Testis (tissue), 3 donors: ENCODE measurements around the gene MAD2L2. TPM values are rescaled to one million over a fixed set of nuclear protein-coding genes. Genes with fewer than 3 reads are reported as not detected.

Experiments
- DNase-seq: peaks from one replicate; pipeline ENCODE4 v3.0.0-alpha.2; 2019
- H3K27ac ChIP-seq, 2 donors: fragments of 200-600 bp; sonication (generic); one replicate each; pipeline ENCODE4 v1.5.1; 2019
- H3K27me3 ChIP-seq: fragments of 200-600 bp; sonication (generic); one replicate; pipeline ENCODE4 v1.5.1; 2019
- H3K36me3 ChIP-seq: fragments of 200-600 bp; sonication (generic); one replicate; pipeline ENCODE4 v1.5.1; 2017; ENCODE audit warnings: low read depth; ENCODE audit errors: missing control alignments
- H3K4me1 ChIP-seq: fragments of 200-600 bp; sonication (generic); one replicate; pipeline ENCODE4 v1.5.1; 2019
- H3K4me3 ChIP-seq, 2 donors: fragments of 200-600 bp; sonication (generic); one replicate each; pipeline ENCODE4 v1.5.1; 2017 to 2019
- H3K9me3 ChIP-seq: fragments of 200-600 bp; sonication (generic); one replicate; pipeline ENCODE4 v1.5.1; 2017
- CTCF ChIP-seq, 3 experiments: fragments of 450-650 bp in 2 of 3; fragments of 200-600 bp in 1 of 3; sonication (generic) in 1 of 3; IDR thresholded peaks; one replicate each; pipeline ENCODE4 v1.5.1; 2016 to 2019; ENCODE audit warnings: antibody characterized with exemption in 3 of 3, mild to moderate bottlenecking in 2 of 3, moderate library complexity in 1 of 3
- POLR2A ChIP-seq: fragments of 450-650 bp; IDR thresholded peaks from one replicate; pipeline ENCODE4 v1.6.1; 2017; ENCODE audit warnings: antibody characterized with exemption, mild to moderate bottlenecking, moderate library complexity
- WGBS, 2 donors: methylation state at CpG; one replicate each; pipeline ENCODE4 v1.1.5; 2018; 5-methylcytosine and 5-hydroxymethylcytosine counted together
- intact Hi-C: fragments of 100-400 bp; cut with DNase I; formaldehyde crosslinking; loops from one replicate; pipeline ENCODE4 v1.15.1; 2023; ENCODE audit warnings: low total_unique reads
- polyA plus RNA-seq: library from polyadenylated mRNA; stranded (reverse); fragments of 350-450 nt; fragmentation: Illumina TruSeq; extraction: RNeasy Lipid Tissue Mini Kit (QIAGEN cat#74804); gene quantifications from one replicate; pipeline ENCODE4 v1.2.3, GENCODE V29; 2014; ENCODE audit warnings: low read depth, low replicate concordance; ENCODE audit not compliant: insufficient read depth
- total RNA-seq, 2 donors: library from RNA; depleted of rRNA; stranded (reverse); fragments of >200 nt; gene quantifications; one replicate each; pipeline ENCODE4 v1.2.3, GENCODE V29; 2016

MAD2L2 gene
- total and polyA plus RNA-seq, 3 donors from 2014 or later = 77.0 to 116 (median 115) TPM

DNA sequence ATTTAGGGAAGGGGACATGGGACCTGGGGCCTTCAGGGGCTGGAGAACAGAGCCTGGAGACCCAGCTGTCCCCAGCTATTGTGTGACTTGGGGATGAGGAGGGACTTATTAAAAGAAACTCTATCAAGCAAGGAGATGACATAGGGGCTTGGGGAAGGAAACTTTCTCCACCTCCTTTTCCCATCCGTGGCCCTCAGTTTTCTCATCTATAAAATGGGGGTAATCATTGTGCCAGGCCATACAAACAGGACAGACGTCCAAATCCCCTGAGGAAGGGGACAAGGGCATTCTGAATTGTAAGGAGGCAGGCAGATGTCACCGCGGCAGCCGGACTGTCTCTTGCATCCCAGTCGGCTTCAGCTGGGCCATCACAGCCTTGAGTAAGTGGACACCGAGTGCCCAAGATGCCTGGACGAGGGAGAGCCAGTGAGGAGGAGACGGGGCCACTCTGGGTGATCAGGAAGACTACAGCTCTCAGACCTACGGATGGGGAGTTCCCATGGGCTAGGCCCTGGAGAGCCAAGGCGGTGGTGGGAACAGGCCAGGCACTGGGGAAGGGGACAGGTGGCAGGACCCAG is 28.7 kb downstream of the MAD2L2 start:
- Histone ChIP-seq H3K4me1 (peaks cover 40% of the 10 kb centered on the region), H3K27ac (no peak overlapping the region), H3K4me3 (no peak overlapping the region), H3K9me3 (no peaks in the 10 kb centered on the region), H3K27me3 (no peaks in the 10 kb centered on the region), H3K36me3 (no peaks in the 10 kb centered on the region)
- WGBS, 2 donors = 88 to 91% methylated on average over 11 of the region's 11 CpGs
- no peak for DNase-seq
- no peak for TF ChIP-seq POLR2A
- TF ChIP-seq CTCF (IDR thresholded peaks at IDR 0.05) = no peak
- intact Hi-C loops = no loop called here

GRCh38 chr1:11651017-11651416 is 29.9 kb downstream of the MAD2L2 start:
- intact Hi-C loops = no loop called here
- H3K27ac ChIP-seq = no peak overlapping the region
- no peaks in the 10 kb centered on the region for H3K9me3 ChIP-seq
- peak overlapping the region in 1 of 2 donors; percentile 30 for H3K4me3 ChIP-seq
- TF ChIP-seq CTCF (IDR thresholded peaks at IDR 0.05) (no peak), POLR2A (no peak)
- H3K27me3 ChIP-seq = no peaks in the 10 kb centered on the region
- peaks cover 40% of the 10 kb centered on the region for H3K4me1 ChIP-seq
- 63 to 74% methylated on average over 4 of the region's 4 CpGs for WGBS, 2 donors
- no peaks in the 10 kb centered on the region for H3K36me3 ChIP-seq
- DNase-seq = no peak

- DNase-seq = peak; percentile 84
Observed at GRCh38 chr1:11650331-11650991, 30.5 kb downstream of the MAD2L2 start.

DNA sequence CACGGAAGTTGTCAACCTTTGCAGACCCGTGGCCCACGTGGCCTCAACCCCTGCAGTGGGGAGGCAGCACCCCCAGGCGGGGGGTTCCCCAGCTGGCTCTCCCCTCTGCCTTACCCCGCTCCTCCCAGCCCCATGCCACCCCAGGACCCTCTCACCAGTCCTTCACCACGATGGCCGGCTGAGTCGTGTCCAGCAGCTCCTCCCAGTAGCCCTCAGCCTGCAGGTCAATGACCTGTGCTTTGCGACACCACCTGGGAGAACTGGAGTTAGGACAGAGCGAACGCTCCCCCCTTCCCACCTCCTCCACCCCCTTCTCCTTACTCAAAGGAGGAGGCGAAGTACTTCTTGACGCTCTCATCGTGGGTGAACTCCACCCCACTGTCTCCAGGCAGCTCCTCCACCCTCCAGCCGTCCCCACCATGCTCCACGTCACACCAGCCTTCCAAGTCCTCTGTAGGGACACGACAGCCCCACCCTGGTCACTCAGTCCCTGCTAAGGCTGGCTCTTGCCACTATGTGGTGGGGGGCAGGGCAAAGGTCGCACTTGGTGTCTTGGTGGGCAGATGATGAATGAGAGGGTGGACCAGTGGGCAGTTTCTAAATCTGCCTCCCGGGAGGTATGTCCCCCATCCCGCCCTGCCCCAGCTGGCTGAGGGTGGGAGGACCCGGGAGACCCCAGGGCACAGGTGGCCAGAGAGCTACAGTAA is 31.2 kb downstream of the MAD2L2 start:
- intact Hi-C loops = loop anchor here (10.0 kb wide), 2 partner anchors 395 to 605 kb away; partner anchors contain the start of gene MASP2
- Histone ChIP-seq H3K4me1 (peaks cover 32% of the 10 kb centered on the region), H3K9me3 (no peaks in the 10 kb centered on the region), H3K36me3 (no peaks in the 10 kb centered on the region), H3K4me3 (peak overlapping the region in 1 of 2 donors; percentile 30), H3K27ac (no peak overlapping the region), H3K27me3 (no peaks in the 10 kb centered on the region)
- DNase-seq = no peak
- WGBS, 2 donors = 26 to 27% methylated on average over 9 to 21 of the region's 21 CpGs
- TF ChIP-seq POLR2A = no peak
- no peak for TF ChIP-seq CTCF (IDR thresholded peaks at IDR 0.05)

More at GRCh38 chr1:11650331-11650991, 30.5 kb downstream of the MAD2L2 start:
- peaks cover 36% of the 10 kb centered on the region for H3K4me1 ChIP-seq
- H3K9me3 ChIP-seq = no peaks in the 10 kb centered on the region
- 2 to 26% methylated on average over 10 to 44 of the region's 47 CpGs for WGBS, 2 donors
- no peaks in the 10 kb centered on the region for H3K27me3 ChIP-seq
- intact Hi-C loops = no loop called here
- H3K27ac ChIP-seq = peak overlapping the region in 1 of 2 donors; percentile 25
- H3K4me3 ChIP-seq = peak overlapping the region; percentile 15 to 30
- peak; percentile 55 to 62 (median 57) for TF ChIP-seq CTCF (IDR thresholded peaks at IDR 0.05)
- no peak for TF ChIP-seq POLR2A
- no peaks in the 10 kb centered on the region for H3K36me3 ChIP-seq
